Smooth muscle cell (in vitro differentiated cells): ENCODE results near the gene PPP1CA. TPM values are rescaled to one million over a fixed set of nuclear protein-coding genes. Genes with fewer than 3 reads are reported as not detected.
A peak's percentile ranks its signal among the peaks of the same experiment; 100 is the strongest.

Experiments used
- DNase-seq: peaks from one replicate; lab custom pipeline; 2025; ENCODE audit not compliant: unreplicated experiment; lab: John Stamatoyannopoulos, UW
- H2AFZ ChIP-seq: fragments of 200-600 bp; sonication (generic); 2 replicates; pipeline ENCODE4 v1.6.0; 2016; ENCODE audit warnings: antibody characterized with exemption, low read depth, mild to moderate bottlenecking
- H3F3A ChIP-seq: fragments of 200-600 bp; sonication (generic); 2 replicates; pipeline ENCODE4 v1.6.0; 2017; ENCODE audit warnings: antibody characterized with exemption, low read depth
- H3K27ac ChIP-seq: fragments of 200-600 bp; sonication (generic); 2 replicates; pipeline ENCODE4 v1.5.1; 2016; ENCODE audit warnings: low read depth, mild to moderate bottlenecking
- H3K27me3 ChIP-seq: fragments of 200-600 bp; sonication (generic); 2 replicates; pipeline ENCODE4 v1.6.1; 2016; ENCODE audit warnings: low read depth, mild to moderate bottlenecking
- H3K36me3 ChIP-seq: fragments of 200-600 bp; sonication (generic); 2 replicates; pipeline ENCODE4 v1.5.1; 2016; ENCODE audit warnings: low read depth
- H3K4me1 ChIP-seq: fragments of 200-600 bp; sonication (generic); 2 replicates; pipeline ENCODE4 v1.5.1; 2016; ENCODE audit warnings: low read depth
- H3K4me2 ChIP-seq: fragments of 200-600 bp; sonication (generic); 2 replicates; pipeline ENCODE4 v1.6.0; 2016; ENCODE audit warnings: mild to moderate bottlenecking
- H3K4me3 ChIP-seq: fragments of 200-600 bp; sonication (generic); 2 replicates; pipeline ENCODE4 v1.5.1; 2016; ENCODE audit warnings: mild to moderate bottlenecking
- H3K79me2 ChIP-seq: fragments of 200-600 bp; sonication (generic); 2 replicates; pipeline ENCODE4 v1.6.0; 2016; ENCODE audit warnings: low read depth, mild to moderate bottlenecking
- H3K9ac ChIP-seq: fragments of 200-600 bp; sonication (generic); 2 replicates; pipeline ENCODE4 v1.6.0; 2016; ENCODE audit warnings: low read depth
- H3K9me3 ChIP-seq: fragments of 200-600 bp; sonication (generic); replicated peaks from 2 replicates; pipeline ENCODE4 v1.5.1; 2016; ENCODE audit warnings: low read depth
- H4K20me1 ChIP-seq: fragments of 200-600 bp; sonication (generic); 2 replicates; pipeline ENCODE4 v1.6.0; 2016; ENCODE audit warnings: low read depth
- CTCF ChIP-seq: fragments of 200-600 bp; sonication (generic); IDR thresholded peaks from 2 replicates; pipeline ENCODE4 v1.5.1; 2017; ENCODE audit warnings: borderline replicate concordance, mild to moderate bottlenecking, antibody characterized with exemption; ENCODE audit not compliant: insufficient read depth, poor library complexity, severe bottlenecking
- WGBS: methylation state at CpG from one replicate; pipeline ENCODE4 v1.1.7; 2016; ENCODE audit warnings: low lambda C conversion rate; 5-methylcytosine and 5-hydroxymethylcytosine counted together
- polyA plus RNA-seq: library from polyadenylated mRNA; unstranded; fragments of >200 nt; fragmentation: Nextera tagmentation; extraction: Ambion mirVana; gene quantifications from 2 replicates; pipeline ENCODE4 v1.2.1, GENCODE V29; 2016
- total RNA-seq: library from RNA; depleted of rRNA; stranded (reverse); fragments of >200 nt; gene quantifications from 2 replicates; pipeline ENCODE4 v1.2.3, GENCODE V29; 2014

The PPP1CA gene
- total and polyA plus RNA-seq, 2 experiments from 2014 or later = 123 to 210 TPM

DNA sequence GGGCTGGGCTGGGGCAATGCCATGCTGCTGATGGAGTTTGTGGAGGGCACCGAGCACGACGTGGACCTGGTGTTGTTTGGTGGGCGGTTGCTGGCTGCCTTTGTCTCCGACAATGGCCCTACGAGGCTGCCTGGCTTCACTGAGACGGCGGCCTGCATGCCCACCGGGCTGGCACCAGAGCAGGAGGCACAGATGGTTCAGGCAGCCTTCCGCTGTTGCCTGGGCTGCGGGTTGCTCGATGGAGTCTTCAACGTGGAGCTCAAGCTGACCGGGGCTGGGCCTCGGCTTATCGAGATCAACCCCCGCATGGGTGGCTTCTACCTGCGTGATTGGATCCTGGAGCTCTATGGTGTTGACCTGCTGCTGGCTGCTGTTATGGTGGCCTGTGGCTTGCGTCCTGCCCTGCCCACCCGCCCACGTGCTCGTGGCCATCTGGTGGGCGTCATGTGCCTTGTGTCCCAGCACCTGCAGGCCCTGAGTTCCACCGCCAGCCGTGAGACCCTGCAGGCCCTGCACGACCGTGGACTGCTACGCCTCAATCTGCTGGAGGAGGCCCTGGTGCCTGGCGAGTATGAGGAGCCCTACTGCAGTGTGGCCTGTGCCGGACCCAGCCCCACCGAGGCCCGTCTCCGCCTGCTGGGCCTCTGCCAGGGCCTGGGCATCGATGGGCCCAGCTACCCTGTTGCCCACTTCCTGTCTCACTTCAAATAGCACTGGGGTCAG lies 22.4 kb upstream of the PPP1CA start:
- no peaks in the 10 kb centered on the region for H3K36me3 ChIP-seq
- H3K27ac ChIP-seq = no peak overlapping the region
- H4K20me1 ChIP-seq = no peaks in the 10 kb centered on the region
- no peak overlapping the region for H3K4me2 ChIP-seq
- no peaks in the 10 kb centered on the region for H3K27me3 ChIP-seq
- no peaks in the 10 kb centered on the region for H3K9me3 ChIP-seq
- H2AFZ ChIP-seq = no peak overlapping the region
- no peak for TF ChIP-seq CTCF
- H3K4me3 ChIP-seq = no peak overlapping the region
- DNase-seq = no peak
- 95% methylated on average over 33 of the region's 34 CpGs for WGBS
- peaks cover 7% of the 10 kb centered on the region for H3K79me2 ChIP-seq
- H3K4me1 ChIP-seq = peaks cover 5% of the 10 kb centered on the region
- no peak overlapping the region for H3K9ac ChIP-seq
- no peaks in the 10 kb centered on the region for H3F3A ChIP-seq

DNA sequence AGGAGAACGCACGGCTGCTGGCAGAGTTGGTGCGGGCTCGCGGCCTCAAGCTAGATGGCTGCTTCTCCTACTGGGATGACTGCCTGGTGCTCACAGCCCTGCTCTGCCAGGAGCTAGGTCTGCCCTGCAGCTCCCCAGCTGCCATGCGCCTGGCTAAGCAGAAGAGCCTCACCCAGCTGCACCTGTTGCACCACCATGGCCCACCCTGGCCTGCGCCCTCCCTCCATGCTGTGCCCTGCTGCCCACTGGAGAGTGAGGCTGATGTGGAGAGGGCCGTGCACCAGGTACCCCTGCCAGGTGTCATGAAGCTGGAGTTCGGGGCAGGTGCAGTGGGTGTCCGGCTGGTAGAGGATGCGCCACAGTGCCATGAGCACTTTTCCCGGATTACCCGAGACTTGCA lies 21.8 kb upstream of the PPP1CA start:
- Histone ChIP-seq H3K9me3 (no peaks in the 10 kb centered on the region), H3K4me3 (no peak overlapping the region), H3K9ac (no peak overlapping the region), H3F3A (no peaks in the 10 kb centered on the region), H3K4me1 (peaks cover 5% of the 10 kb centered on the region), H3K4me2 (no peak overlapping the region), H2AFZ (no peak overlapping the region), H4K20me1 (no peaks in the 10 kb centered on the region), H3K27ac (no peak overlapping the region), H3K36me3 (no peaks in the 10 kb centered on the region), H3K79me2 (peaks cover 1% of the 10 kb centered on the region), H3K27me3 (no peaks in the 10 kb centered on the region)
- 97% methylated on average over 13 of the region's 13 CpGs for WGBS
- TF ChIP-seq CTCF = no peak
- no peak for DNase-seq

DNA sequence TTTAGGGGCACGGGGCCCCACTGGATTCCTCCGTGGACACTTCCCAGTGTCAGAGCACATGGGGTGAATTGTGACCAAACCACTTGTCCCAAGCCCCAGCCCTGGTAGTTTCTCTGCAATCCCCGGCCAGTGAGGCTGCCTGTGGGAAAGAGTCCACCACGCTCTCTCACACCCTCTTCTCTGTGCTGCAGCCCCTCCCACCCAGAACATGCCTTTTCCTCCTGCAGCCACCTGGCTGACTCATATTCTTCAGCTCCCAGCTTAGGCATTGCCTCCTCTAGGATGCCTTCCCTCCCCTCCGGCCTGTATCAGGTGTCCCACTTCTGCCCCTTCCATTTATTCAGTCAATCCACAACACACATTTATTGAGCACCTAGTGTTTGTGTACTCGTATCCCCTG lies 21.2 kb upstream of the PPP1CA start:
- no peaks in the 10 kb centered on the region for H3K27me3 ChIP-seq
- no peaks in the 10 kb centered on the region for H3K9me3 ChIP-seq
- no peak overlapping the region for H3K9ac ChIP-seq
- H3F3A ChIP-seq = no peaks in the 10 kb centered on the region
- peaks cover 5% of the 10 kb centered on the region for H3K4me1 ChIP-seq
- H3K36me3 ChIP-seq = no peaks in the 10 kb centered on the region
- no peak for TF ChIP-seq CTCF
- no peak overlapping the region for H3K4me2 ChIP-seq
- no peak overlapping the region for H2AFZ ChIP-seq
- no peak overlapping the region for H3K4me3 ChIP-seq
- no peaks in the 10 kb centered on the region for H4K20me1 ChIP-seq
- no peaks in the 10 kb centered on the region for H3K79me2 ChIP-seq
- no peak overlapping the region for H3K27ac ChIP-seq
- DNase-seq = no peak
- 69% methylated on average over 6 of the region's 6 CpGs for WGBS

DNA sequence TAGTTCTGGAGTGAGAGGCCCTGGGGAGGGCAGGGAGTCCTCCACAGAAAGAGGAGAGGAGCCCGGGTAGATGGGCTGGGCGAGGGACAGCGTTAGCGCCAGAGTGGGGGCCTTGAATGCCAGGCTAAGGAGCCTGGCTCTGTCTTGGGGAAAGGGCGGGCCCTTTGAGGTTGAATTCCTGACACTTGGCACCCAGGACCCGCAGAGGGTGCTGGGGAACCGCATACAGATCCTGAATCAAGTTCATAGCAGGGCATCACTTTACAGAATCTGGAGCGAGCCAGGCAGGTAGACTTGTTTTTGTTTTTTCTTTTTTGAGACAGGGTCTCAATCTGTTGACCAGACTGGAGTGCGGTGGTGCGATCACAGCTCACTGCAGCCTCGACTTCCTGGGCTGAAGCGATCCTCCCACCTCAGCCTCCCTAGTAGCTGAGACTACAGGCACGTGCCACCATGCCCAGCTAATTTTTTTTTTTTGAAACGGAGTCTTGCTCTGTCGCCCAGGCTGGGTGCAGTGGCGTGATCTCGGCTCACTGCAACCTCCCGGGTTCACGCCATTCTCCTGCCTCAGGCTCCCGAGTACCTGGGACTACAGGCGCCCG lies 19.9 kb upstream of the PPP1CA start:
- no peaks in the 10 kb centered on the region for H3K27me3 ChIP-seq
- H4K20me1 ChIP-seq = no peaks in the 10 kb centered on the region
- H2AFZ ChIP-seq = no peak overlapping the region
- H3K9me3 ChIP-seq = no peaks in the 10 kb centered on the region
- peaks cover 5% of the 10 kb centered on the region for H3K4me1 ChIP-seq
- peak overlapping the region; percentile 59 for H3K4me3 ChIP-seq
- no peaks in the 10 kb centered on the region for H3F3A ChIP-seq
- H3K36me3 ChIP-seq = no peaks in the 10 kb centered on the region
- 77% methylated on average over 22 of the region's 22 CpGs for WGBS
- no peaks in the 10 kb centered on the region for H3K79me2 ChIP-seq
- DNase-seq = no peak
- peak overlapping the region; percentile 94 for H3K4me2 ChIP-seq
- H3K9ac ChIP-seq = no peak overlapping the region
- no peak overlapping the region for H3K27ac ChIP-seq
- TF ChIP-seq CTCF = no peak
